ENCODE results near the gene RNF111.

DNA sequence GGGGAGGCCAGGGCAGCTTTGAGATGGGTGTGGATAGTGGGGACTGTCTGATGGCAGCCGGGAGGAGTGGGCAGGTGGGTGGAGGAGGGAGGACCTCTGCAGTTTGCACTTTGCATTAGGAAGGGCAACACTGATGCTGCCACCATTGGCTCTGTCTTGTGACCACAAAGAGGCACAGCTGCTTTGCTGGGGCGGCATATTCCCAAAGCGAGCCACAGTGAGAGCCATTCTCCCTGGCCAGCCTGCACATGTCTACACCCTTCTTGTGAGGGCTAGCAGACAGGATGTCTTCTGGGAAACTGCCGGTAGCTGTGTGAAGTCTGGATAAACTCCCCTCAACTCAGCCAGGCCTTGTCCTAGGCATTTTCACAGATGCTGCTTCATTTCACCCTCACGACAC is 155.8 kb downstream of the RNF111 start:
- TF ChIP-seq CTCF (IDR thresholded peaks at IDR 0.05) (no peak), POLR2AphosphoS5 (IDR thresholded peaks at IDR 0.05) (no peak)

Data from prostate gland (tissue), 2 donors.